Right lobe of liver (tissue), 6 donors: ENCODE measurements around the gene RHOBTB1. TPM values are rescaled to one million over a fixed set of nuclear protein-coding genes. Genes with fewer than 3 reads are reported as not detected.
"Not testable (repeated sequence)": the region's sequence is repeated elsewhere in the genome, so short reads cannot be mapped to it uniquely, and the experiment has no call there.

Experiments used
- ATAC-seq, 4 donors: fragments of 200-7000 bp; cut with Tn5 transposase; one replicate each; pipeline ENCODE4 v1.9.1; 2020; ENCODE audit warnings: mild to moderate bottlenecking in 4 of 4, moderate library complexity in 4 of 4
- DNase-seq, 3 donors: peaks; one replicate each; pipeline ENCODE4 v3.0.0-alpha.2; 2020
- H3K27ac ChIP-seq, 3 donors: fragments of 200-600 bp; one replicate each; pipeline ENCODE4 v1.8.0; 2022
- H3K27me3 ChIP-seq, 2 donors: fragments of 200-600 bp; one replicate each; pipeline ENCODE4 v1.8.0; 2022
- H3K36me3 ChIP-seq, 4 donors: fragments of 200-600 bp; sonication (generic) in 1 of 4; one replicate each; pipeline versions ENCODE4 v1.5.1 to v1.8.0; 2017 to 2022; ENCODE audit warnings: control low read depth in 1 of 4
- H3K4me1 ChIP-seq, 4 donors: fragments of 200-600 bp; sonication (generic) in 1 of 4; one replicate each; pipeline versions ENCODE4 v1.5.1 to v1.8.0; 2017 to 2022; ENCODE audit warnings: control low read depth in 1 of 4
- H3K4me3 ChIP-seq, 3 donors: fragments of 200-600 bp; one replicate each; pipeline ENCODE4 v1.8.0; 2022
- H3K9me3 ChIP-seq, 4 donors: fragments of 200-600 bp; sonication (generic) in 1 of 4; one replicate each; pipeline versions ENCODE4 v1.5.1 to v1.8.0; 2017 to 2022; ENCODE audit warnings: control low read depth in 1 of 4
- POLR2A ChIP-seq: fragments of 450-650 bp; IDR thresholded peaks from one replicate; pipeline ENCODE4 v1.6.1; 2017; ENCODE audit warnings: antibody characterized with exemption, mild to moderate bottlenecking
- WGBS: methylation state at CpG from one replicate; pipeline ENCODE4 v1.1.6; 2018; ENCODE audit warnings: low coverage, low lambda C conversion rate; ENCODE audit not compliant: insufficient coverage; ENCODE audit errors: missing lambda C conversion rate; 5-methylcytosine and 5-hydroxymethylcytosine counted together
- intact Hi-C, 2 donors: fragments of 100-400 bp; cut with DNase I; formaldehyde crosslinking; loops; one replicate each; pipeline versions ENCODE4 v1.11.2 to v1.14.1; 2022
- total RNA-seq, 6 experiments: library from RNA; depleted of rRNA in 2 of 6; stranded (reverse); fragments of >200 nt in 2 of 6; fragmentation: NEBNext Ultra II Directional in 3 of 6; extraction: Animal tissue kit (Norgen Biotek cat#: 25700) in 3 of 6; gene quantifications; one replicate each; pipeline versions ENCODE4 v1.1.0 to v1.2.4, GENCODE V29; 2016 to 2023
- TF ChIP-seq, protein P1 (sequence below), 4 donors: fragments of 200-600 bp in 3 of 4; fragments of 450-650 bp in 1 of 4; IDR thresholded peaks; one replicate each; pipeline versions ENCODE4 v1.5.1 to v1.8.0; 2016 to 2022; ENCODE audit warnings: antibody characterized with exemption in 4 of 4, mild to moderate bottlenecking in 2 of 4
- donor health status: DM: no; HTN: yes; CAD: no.
- donor health status: DM: no; HTN: no; CAD: no.
- donor health status: DM: no; HTN: no; CAD: no.
- donor health status: DM: no; HTN: yes; CAD: no.
- donor health status: DM: no; HTN: yes; CAD: no.

The RHOBTB1 gene
- total RNA-seq, 6 experiments from 2014 or later = 3.0 to 5.4 (median 4.4) TPM

DNA sequence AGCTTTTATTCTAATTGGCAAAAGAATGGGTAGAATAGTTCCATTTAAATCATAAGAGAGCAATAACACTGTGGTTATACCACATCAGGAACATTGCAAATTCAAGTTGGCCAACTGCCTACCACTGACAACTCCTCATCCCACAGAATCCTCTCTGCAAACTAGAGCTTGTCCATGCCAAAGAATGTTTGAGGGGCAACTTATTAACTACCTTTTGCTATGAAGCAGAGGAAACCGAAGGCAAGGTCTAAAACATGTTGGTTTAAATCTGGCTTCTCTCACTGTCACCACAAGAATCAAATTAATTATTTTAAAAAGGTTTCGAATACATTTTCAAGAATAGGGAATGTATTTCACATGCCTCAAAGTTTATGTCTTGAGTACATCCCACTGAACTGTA lies 36.0 kb downstream of the RHOBTB1 start:
- Histone ChIP-seq H3K36me3 (no peaks in the 10 kb centered on the region), H3K4me1 (peaks cover 0 to 9% (median 0%) of the 10 kb centered on the region in 4 donors), H3K9me3 (no peaks in the 10 kb centered on the region), H3K4me3 (no peak overlapping the region), H3K27ac (no peak overlapping the region), H3K27me3 (no peaks in the 10 kb centered on the region)
- DNase-seq (no peak), ATAC-seq (no peak)
- TF ChIP-seq, protein P1, sequence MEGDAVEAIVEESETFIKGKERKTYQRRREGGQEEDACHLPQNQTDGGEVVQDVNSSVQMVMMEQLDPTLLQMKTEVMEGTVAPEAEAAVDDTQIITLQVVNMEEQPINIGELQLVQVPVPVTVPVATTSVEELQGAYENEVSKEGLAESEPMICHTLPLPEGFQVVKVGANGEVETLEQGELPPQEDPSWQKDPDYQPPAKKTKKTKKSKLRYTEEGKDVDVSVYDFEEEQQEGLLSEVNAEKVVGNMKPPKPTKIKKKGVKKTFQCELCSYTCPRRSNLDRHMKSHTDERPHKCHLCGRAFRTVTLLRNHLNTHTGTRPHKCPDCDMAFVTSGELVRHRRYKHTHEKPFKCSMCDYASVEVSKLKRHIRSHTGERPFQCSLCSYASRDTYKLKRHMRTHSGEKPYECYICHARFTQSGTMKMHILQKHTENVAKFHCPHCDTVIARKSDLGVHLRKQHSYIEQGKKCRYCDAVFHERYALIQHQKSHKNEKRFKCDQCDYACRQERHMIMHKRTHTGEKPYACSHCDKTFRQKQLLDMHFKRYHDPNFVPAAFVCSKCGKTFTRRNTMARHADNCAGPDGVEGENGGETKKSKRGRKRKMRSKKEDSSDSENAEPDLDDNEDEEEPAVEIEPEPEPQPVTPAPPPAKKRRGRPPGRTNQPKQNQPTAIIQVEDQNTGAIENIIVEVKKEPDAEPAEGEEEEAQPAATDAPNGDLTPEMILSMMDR (IDR thresholded peaks at IDR 0.05) = no peak
- no peak for TF ChIP-seq POLR2A
- intact Hi-C loops = no loop called here
- 74% methylated on average over 2 of the region's 2 CpGs for WGBS

DNA sequence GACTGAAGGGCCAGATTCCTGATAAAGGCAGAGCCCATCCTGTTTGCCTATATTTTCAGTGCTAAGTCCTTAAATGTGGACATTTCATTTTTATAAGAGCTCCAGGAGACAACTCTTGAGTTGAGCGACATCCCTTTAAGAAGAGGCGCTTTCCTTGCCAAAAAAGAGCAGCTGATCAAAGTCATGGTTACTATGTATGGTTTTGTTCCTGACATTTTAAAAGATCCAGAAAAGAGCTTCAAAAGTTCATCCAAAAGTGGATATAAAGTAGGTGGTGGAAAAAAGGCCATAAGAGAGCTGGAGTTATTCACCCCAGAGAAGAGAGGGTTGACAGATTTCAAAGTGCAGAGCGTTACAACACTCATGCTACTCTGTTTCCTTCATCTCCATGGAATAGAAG lies 36.7 kb downstream of the RHOBTB1 start:
- H3K27me3 ChIP-seq = no peaks in the 10 kb centered on the region
- no peak for ATAC-seq
- peaks cover 0 to 9% (median 0%) of the 10 kb centered on the region in 4 donors for H3K4me1 ChIP-seq
- WGBS = 75% methylated on average over 3 of the region's 3 CpGs
- intact Hi-C loops = no loop called here
- no peak for DNase-seq
- no peak for TF ChIP-seq POLR2A
- TF ChIP-seq, protein P1 (IDR thresholded peaks at IDR 0.05) = no peak
- no peak overlapping the region for H3K4me3 ChIP-seq
- no peaks in the 10 kb centered on the region for H3K9me3 ChIP-seq
- H3K27ac ChIP-seq = no peak overlapping the region
- H3K36me3 ChIP-seq = no peaks in the 10 kb centered on the region

DNA sequence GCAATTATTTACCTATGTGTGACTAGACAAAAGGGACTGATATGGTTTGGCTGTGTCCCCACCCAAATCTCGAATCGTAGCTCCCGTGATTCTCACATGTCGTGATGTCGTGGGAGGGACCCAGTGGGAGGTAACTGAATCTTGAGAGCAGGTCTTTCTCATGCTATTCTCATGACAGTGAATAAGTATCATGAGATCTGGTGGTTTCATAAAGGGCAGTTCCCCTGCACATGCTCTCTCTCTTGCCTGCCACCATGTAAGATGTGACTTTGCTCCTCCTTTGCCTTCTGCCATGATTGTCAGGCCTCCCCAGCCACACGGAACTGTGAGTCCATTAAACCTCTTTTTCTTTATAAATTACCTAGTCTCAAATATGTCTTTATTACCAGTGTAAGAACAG lies 37.2 kb downstream of the RHOBTB1 start:
- H3K4me1 ChIP-seq = peaks cover 0 to 11% (median 0%) of the 10 kb centered on the region in 4 donors
- intact Hi-C loops = not testable (repeated sequence)
- WGBS = 93% methylated on average over 6 of the region's 6 CpGs

DNA sequence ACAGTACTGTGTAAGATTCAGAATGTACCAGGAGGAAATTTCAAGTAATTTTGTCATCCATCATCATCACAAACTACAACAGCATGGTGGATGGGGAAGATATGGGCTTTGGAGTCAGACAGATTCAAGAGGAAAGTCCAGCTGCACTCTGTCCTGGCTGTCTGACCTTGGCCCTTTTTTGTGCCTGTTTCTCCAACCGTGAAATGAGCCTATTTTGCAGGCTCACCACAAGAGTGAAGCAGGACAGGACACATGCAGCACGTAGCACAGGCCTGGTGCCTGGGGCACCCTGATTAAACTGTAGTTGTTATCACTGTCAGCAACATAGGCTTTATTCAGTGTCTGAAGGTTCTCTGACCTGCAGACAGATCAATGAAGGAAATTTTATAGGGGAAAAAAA lies 37.6 kb downstream of the RHOBTB1 start:
- Histone ChIP-seq H3K4me1 (peaks cover 0 to 7% (median 0%) of the 10 kb centered on the region in 4 donors), H3K27me3 (no peaks in the 10 kb centered on the region), H3K36me3 (no peaks in the 10 kb centered on the region), H3K9me3 (no peaks in the 10 kb centered on the region), H3K4me3 (no peak overlapping the region), H3K27ac (no peak overlapping the region)
- DNase-seq = no peak
- TF ChIP-seq, protein P1 (IDR thresholded peaks at IDR 0.05) = no peak
- TF ChIP-seq POLR2A = no peak
- ATAC-seq = no peak
- intact Hi-C loops = no loop called here
- 53% methylated on average over 2 of the region's 2 CpGs for WGBS

More for the DNA sequence above, 37.2 kb downstream of the RHOBTB1 start:
- DNase-seq, H3K36me3 ChIP-seq, H3K9me3 ChIP-seq, H3K4me3 ChIP-seq, H3K27me3 ChIP-seq, H3K27ac ChIP-seq, ATAC-seq: not testable (repeated sequence)

DNA sequence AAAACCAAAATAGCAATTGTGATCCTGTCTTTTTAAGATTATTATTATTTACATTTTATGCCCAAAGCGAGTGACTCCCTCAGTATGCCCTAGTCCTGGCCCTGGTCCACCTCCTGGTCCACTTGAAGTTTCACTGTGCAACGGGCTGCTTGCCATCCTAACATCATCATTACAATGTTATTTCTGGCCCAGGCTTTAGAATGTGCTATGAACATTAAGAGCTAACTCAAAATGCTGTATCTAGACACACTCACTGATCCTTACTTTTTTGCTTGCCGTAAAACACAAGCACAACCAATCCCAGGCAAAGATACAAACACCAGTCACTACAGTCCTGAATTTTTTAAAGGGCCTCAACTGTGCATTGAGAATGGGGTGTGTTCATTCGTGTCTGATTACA lies 38.4 kb downstream of the RHOBTB1 start:
- Histone ChIP-seq H3K36me3 (no peaks in the 10 kb centered on the region), H3K4me3 (no peak overlapping the region), H3K9me3 (no peaks in the 10 kb centered on the region), H3K27me3 (no peaks in the 10 kb centered on the region), H3K27ac (no peak overlapping the region), H3K4me1 (peaks cover 0 to 3% (median 0%) of the 10 kb centered on the region in 4 donors)
- ATAC-seq (no peak), DNase-seq (no peak)
- intact Hi-C loops = no loop called here
- 61% methylated on average over 4 of the region's 4 CpGs for WGBS
- TF ChIP-seq POLR2A = no peak
- TF ChIP-seq, protein P1 (IDR thresholded peaks at IDR 0.05) = no peak
